ENCODE data around the gene MASTL.
"Not testable (repeated sequence)": the region's sequence is repeated elsewhere in the genome, so short reads cannot be mapped to it uniquely, and the experiment has no call there.

Gene MASTL

GRCh38 chr10:27155066-27155754 lies at the start of gene MASTL:
TSS of gene MASTL (plus strand) at chr10:27155352. CDS start at chr10:27155427, 75 bp downstream.
- DNase-seq = peak; percentile 98

DNA sequence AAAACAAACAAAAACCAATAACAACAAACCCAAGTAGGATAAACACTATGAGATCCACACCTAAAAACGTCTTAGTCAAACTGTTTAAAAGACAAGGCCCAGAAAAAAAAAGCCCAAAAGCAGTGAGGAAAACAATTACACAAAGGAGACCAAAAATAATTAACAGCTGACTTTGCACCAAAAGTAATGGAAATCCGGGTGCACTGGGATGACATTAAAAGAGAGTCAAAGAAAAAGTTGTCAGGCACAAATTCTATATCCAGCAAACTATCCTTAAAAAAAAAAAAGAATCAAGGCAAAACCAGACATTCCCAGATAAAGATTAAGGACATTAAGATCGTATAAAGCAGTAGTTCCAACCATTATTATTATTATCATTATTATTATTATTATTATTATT lies 47.0 kb upstream of the MASTL start:
- DNase-seq = no peak

GRCh38 chr10:27134371-27134770 lies 20.8 kb upstream of the MASTL start:
- peak; percentile 80 for DNase-seq

DNA sequence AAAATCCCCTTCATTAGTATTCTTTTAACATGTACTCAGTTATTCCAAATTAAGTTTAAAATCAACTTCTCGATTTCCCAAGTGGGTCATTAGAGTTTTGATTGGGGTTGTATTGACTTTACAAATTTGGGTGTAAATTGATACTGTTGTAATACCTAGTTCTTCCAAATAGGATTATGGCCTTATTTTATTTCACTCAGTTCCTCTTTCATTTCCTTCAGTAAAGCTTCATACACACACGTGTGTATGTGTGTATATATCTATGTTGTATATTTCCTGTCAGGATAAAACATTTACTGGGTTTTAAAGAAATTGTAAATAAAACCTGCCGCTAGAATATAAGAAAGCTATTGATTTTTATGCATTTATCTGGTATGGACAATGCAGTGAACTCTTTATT lies 16.9 kb upstream of the MASTL start:
- DNase-seq = no peak

- no peak for DNase-seq
These were observed 11.5 kb upstream of the MASTL start for GRCh38 chr10:27143686-27144085.

DNA sequence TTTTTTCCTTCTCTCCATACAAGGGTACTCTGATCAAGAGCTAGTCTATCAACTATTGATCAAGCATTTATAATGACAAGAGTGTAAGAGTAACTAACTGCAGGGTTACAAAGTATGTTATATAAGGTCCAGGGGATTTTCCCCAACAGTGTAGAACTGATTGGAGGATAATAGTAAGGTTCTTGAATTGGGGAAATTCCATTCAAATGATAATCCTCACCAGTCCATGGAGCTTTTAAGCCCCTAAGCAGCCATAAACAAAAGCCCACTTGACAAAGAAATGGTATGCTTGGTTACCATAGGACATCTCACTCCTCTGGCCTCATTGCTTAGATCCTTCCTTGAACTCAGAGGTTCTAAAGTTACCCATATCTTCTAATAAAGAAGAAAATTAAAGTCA lies 9.2 kb upstream of the MASTL start:
- no peak for DNase-seq

DNA sequence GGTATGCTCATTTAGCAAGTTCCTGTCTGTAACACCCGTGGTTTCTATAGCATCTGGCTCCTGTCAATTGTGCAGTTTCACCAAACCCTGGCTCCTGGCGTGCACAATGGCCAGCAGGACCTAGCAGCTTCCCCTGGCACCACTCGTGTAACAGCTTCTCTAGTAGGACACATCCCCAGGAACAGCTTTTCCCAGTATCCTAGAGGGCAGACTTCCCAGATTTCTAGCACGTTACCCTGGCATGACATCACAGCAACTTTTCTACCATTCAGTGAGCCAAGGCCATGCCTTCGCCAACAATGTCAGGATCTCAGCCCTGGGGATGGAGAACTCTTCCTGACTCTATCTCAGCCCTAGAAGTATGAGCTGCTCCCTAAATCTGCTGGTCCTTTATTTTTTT lies 7.5 kb upstream of the MASTL start:
- no peak for DNase-seq

DNA sequence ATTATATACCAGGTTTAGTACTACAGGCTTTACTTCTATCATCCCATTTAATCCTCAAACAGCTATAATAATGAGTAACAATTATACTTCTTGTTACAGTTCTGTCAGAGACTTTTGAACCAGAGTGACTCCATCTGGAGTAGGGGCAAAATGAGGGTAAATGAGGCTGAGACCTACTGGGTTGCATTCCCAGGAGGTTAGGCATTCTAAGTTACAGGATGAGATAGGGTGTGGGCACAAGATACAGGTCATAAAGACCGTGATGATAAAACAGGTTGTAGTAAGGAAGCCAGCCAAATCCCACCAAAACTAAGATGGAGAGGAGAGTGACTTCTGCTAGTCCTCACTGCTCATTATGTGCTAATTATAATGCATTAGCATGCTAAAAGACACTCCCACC lies 4.9 kb upstream of the MASTL start:
- DNase-seq = no peak

GRCh38 chr10:27152687-27153086 lies 2.5 kb upstream of the MASTL start:
- no peak for DNase-seq

DNA sequence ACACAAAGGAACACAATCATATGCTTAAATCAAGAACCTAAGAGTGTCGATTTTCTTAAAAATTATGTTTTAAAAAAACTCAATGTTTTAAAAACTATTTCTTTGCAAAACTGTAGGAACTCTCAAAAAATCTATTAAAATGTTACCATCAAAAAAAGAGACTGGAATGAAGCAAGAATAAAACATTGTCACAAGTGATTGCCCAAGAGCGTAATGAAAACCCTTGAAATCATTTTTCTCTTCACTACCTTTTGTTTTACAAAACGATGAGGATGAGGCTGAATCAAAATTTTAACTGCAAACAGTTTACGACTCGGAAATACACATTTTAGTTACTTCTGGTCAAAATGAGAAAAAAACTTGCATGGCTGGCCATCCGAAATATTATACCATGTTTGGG lies 1.8 kb upstream of the MASTL start:
- DNase-seq = peak; percentile 15

GRCh38 chr10:27153845-27154193 lies 1.3 kb upstream of the MASTL start:
- peak; percentile 51 for DNase-seq

DNA sequence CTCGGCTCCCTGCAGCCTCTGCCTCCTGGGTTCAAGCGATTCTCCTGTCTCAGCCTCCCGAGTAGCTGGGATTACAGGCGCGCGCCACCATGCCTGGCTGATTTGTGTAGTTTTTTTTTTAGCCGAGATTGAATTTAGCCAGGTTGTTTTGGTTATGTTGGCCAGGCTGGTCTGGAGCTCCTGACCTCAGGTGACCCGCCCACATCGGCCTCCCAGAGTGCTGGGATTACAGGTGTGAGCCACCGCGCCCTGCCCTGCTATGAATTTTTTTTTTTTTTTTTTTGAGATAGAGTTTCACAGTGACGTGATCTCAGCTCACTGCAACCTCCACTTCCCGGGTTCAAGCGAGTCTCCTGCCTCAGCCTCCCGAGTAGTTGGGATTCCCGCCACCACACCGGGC lies 1.4 kb downstream of the MASTL start:
- DNase-seq = not testable (repeated sequence)

GRCh38 chr10:27157150-27157549 lies 2.0 kb downstream of the MASTL start:
- DNase-seq = peak; percentile 32

DNA sequence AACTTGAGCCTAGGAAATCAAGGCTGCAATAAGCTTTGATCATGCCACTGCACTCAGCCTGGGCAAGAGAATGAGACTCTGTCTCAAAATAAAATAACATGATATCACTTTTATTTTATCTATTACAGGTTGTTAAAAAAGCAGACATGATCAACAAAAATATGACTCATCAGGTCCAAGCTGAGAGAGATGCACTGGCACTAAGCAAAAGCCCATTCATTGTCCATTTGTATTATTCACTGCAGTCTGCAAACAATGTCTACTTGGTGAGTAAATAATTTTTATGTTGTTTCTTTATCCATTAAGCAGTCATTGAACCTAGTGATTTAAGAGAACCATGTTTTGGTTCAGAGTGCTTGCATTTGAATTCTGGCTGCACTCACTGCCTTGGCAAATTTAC lies 3.3 kb downstream of the MASTL start:
- DNase-seq = no peak

GRCh38 chr10:27169849-27170248 lies 14.7 kb downstream of the MASTL start:
- no peak for DNase-seq

DNA sequence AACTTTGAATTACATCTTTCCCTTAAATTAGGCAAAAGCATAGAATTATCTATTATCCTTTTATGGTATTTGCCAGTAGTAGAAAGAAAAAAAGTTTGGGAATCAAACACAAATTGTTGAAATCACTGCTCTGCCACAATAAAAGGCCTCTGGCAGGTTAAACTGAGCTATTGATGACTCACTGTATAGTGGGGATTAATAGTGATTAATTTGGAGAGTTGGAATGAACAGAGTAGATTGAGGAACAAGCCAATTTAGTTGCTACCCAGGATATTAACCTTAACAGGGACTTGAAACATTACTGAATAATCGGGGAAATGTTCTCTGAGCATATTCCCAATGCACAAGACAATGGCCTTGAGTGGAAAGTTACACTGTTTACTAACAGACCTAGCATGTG lies 33.1 kb downstream of the MASTL start:
- no peak for DNase-seq

DNA sequence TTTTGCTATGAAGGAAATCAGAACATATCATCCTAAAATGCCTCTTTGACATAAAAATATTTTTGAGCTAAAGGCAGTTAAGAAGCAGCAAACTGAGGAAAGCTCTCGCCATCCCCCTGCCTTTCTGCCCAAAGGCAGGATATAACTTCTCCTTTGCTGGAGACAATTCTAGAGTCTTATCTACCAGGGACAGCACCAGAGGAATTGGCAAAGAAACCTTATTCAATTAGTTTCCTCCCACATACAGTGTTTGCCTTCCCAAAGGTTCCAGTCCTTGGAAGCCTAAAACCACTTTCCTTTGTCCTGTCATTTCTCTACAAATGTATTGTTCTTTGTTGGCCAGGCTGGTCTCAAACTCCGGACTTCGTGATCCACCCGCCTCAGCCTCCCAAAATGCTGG lies 33.7 kb downstream of the MASTL start:
- DNase-seq = no peak

GRCh38 chr10:27190508-27190907 lies 35.4 kb downstream of the MASTL start:
- no peak for DNase-seq

- DNase-seq = peak; percentile 76
These were observed 37.1 kb downstream of the MASTL start for GRCh38 chr10:27192284-27192683.

DNA sequence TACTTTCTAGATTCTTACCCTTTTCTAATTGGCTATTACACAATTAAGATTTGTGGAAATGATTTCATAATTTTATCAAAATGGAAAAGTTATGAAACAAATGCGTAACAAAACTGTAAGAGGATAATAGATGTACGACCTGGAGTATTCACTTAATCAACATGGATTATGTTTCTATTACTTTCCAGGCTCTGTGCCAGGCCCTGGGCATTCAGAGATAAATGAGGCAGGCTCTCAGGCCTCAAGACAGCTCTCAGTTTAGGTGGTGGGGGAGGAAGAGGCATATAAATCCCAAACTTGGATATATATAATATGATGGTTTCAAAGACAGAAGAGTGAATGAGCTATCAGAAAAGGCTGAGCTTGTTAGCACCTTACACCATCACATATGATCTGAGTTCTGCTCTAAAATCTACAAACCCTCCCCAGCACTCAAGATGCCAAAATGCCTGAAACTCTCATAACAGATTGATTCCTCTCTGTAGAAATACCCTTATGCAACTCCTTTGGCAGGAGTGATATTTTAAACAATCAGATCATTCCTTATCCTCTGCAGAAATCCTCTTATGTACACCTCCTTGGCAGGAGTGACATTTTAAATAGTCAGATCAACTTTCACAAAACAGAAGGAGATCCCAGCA lies 42.9 kb downstream of the MASTL start:
- DNase-seq = no peak

DNA sequence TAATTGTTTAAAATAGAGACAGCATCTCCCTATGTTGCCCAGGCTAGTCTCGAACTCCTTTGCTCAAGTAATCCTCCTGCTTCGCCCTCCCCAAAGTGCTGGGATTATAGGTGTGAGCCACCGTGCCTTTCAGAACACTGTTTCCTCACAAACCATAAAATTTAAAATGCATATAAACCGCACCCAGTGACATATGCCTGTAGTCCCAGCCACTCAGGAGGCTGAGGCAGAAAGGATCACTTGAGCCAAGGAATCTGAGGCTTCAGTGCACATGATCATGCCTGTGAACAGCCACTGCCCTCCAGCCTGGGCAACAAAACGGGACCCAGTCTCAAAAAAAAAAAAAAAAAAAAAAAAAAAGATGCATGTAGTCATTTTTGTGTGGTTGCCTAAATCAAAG lies 48.7 kb downstream of the MASTL start:
- DNase-seq = no peak

DNA sequence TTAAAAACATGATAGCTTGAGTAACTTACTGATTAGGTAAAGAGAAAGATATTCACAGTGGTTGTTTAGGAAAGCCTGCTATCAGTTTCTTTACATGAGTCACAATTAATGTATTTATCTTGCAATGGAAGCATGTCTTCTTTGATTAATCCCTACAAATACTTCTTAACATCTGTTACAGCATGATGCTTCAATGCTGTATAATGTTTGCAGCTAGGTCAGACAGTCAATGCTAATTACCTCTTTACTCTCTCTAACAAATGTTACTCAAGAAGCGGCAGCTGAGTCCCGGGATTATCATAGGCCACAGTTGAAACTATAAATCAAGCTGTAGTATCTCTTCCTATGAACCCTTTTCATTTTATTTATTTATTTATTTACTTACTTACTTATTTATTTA lies 52.2 kb downstream of the MASTL start:
- no peak for DNase-seq

GRCh38 chr10:27223964-27224363 lies 68.8 kb downstream of the MASTL start:
- DNase-seq = peak; percentile 46

DNA sequence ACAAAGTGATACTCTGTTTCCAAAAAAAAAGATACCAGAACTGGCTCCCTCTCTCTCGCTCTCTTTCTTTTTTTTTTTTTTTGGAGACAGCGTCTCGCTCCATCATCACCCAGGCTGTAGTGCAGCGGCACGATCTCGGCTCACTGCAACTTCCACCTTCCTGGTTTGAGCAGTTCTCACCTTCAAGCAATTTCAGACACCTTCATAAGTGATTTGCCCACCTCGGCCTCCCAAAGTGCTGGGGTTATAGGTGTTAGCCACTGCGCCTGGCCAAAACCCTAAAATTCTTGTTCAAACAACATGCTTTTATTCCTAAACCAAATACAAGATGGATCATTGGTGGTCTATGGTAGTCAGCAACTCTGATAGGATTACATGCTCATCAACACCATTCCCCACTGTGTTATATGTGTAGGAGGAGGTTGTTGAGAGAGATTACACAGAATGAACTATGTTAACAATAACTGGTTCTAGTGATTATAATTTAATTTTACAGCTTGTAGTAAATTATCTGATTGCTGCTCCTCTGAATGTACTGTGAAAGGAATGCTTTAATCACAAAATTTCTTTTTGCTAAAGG lies 69.9 kb downstream of the MASTL start:
- DNase-seq = no peak
